ENCODE data around the gene CORO1C. TPM values are rescaled to one million over a fixed set of nuclear protein-coding genes. Genes with fewer than 3 reads are reported as not detected.

CORO1C gene
- total RNA-seq, 1 donor from 2014 or later, result 164 TPM

DNA sequence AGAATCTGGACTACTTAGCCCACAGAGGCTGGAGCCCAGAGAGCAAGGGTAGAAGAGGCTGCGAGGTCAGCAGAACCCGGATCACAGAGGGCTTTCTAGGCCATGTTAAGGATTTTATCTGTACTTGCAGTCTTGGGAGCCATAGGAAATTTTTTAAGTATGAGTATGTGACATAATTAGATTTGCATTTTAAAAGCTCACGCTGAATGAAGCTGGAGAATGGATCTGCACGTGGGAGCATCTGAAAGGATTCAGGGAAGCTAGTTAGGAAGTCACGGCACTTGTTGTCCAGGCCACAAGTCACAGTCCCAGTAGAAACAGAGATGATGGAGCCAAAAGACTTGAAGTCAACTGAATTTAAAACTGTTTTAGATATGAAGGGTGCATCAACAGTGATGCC, 14.1 kb downstream of the CORO1C start:
- DNase-seq (ENCODE audit: low read depth), result no peak
- TF ChIP-seq CTCF (IDR thresholded peaks at IDR 0.05; ENCODE audit: insufficient read depth, low read length, poor library complexity, severe bottlenecking), result no peak
- Histone ChIP-seq H3K4me3 (ENCODE audit: low read depth, low read length) (no peak overlapping the region), H3K27me3 (ENCODE audit: control insufficient read depth, insufficient read depth, low read length) (no peaks in the 10 kb centered on the region), H3K36me3 (ENCODE audit: control insufficient read depth, insufficient read depth, low read length) (no peaks in the 10 kb centered on the region)

DNA sequence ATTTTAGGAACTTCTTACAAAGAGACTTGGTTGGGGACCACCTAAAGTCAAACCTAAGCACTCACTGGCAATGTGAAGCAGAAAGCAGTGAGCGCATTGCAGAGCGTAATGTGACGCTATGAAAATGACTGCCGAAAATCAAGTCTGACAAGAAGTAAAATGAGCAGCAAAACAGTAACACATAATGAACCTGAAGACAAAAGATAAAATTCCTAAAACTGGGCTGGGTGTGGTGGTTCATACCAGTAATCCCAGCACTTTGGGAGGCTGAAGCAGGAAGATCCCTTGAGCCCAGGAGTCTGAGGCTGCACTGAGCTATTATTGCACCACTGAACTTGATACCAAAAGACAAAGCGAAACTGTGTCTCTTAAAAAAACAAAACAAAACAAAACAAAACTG, 16.5 kb downstream of the CORO1C start:
- H3K36me3 ChIP-seq (ENCODE audit: control insufficient read depth, insufficient read depth, low read length), result no peaks in the 10 kb centered on the region
- TF ChIP-seq CTCF (IDR thresholded peaks at IDR 0.05; ENCODE audit: insufficient read depth, low read length, poor library complexity, severe bottlenecking), result no peak

DNA sequence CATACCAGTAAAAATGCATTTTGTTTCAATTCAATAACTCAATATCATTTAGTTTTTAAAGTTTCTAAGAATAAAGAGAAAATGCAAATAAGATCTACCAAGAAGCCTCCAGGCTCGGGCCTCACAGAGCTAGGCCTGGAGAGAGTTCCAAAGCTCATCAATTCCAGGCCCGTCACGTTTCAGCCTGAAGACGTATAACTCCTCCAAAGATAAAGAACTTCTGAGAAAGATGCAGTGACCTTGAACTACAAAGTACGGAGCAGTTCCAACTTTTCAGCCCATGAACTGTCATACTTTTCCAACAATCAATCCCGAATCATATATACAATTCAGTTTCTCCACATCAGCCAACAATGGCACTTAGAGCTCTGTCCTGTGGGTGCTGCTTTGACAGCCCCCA, 17.8 kb downstream of the CORO1C start:
- Histone ChIP-seq H3K36me3 (ENCODE audit: control insufficient read depth, insufficient read depth, low read length) (no peaks in the 10 kb centered on the region), H3K4me3 (ENCODE audit: low read depth, low read length) (no peak overlapping the region), H3K27me3 (ENCODE audit: control insufficient read depth, insufficient read depth, low read length) (no peaks in the 10 kb centered on the region)
- DNase-seq (ENCODE audit: low read depth), result no peak
- TF ChIP-seq CTCF (IDR thresholded peaks at IDR 0.05; ENCODE audit: insufficient read depth, low read length, poor library complexity, severe bottlenecking), result no peak

More for the DNA sequence above, 16.5 kb downstream of the CORO1C start:
- no peaks in the 10 kb centered on the region for H3K27me3 ChIP-seq (ENCODE audit: control insufficient read depth, insufficient read depth, low read length)
- no peak overlapping the region for H3K4me3 ChIP-seq (ENCODE audit: low read depth, low read length)
- DNase-seq (ENCODE audit: low read depth), result no peak

DNA sequence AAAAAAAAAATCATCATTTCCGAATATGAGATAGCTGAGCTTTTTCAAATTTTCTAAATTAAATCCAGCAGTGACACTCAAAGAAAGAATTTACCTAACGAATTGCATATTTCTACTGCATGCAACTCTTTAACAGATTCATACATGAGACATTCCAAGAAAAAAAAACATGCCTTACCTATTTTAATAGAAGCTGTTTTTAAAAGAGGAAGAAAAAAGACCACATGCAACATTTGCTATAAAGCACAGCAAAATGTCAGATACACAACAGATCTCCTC, 18.5 kb downstream of the CORO1C start:
- Histone ChIP-seq H3K27me3 (ENCODE audit: control insufficient read depth, insufficient read depth, low read length) (no peaks in the 10 kb centered on the region), H3K36me3 (ENCODE audit: control insufficient read depth, insufficient read depth, low read length) (no peaks in the 10 kb centered on the region), H3K4me3 (ENCODE audit: low read depth, low read length) (no peak overlapping the region)
- TF ChIP-seq CTCF (IDR thresholded peaks at IDR 0.05; ENCODE audit: insufficient read depth, low read length, poor library complexity, severe bottlenecking), result no peak
- DNase-seq (ENCODE audit: low read depth), result no peak

DNA sequence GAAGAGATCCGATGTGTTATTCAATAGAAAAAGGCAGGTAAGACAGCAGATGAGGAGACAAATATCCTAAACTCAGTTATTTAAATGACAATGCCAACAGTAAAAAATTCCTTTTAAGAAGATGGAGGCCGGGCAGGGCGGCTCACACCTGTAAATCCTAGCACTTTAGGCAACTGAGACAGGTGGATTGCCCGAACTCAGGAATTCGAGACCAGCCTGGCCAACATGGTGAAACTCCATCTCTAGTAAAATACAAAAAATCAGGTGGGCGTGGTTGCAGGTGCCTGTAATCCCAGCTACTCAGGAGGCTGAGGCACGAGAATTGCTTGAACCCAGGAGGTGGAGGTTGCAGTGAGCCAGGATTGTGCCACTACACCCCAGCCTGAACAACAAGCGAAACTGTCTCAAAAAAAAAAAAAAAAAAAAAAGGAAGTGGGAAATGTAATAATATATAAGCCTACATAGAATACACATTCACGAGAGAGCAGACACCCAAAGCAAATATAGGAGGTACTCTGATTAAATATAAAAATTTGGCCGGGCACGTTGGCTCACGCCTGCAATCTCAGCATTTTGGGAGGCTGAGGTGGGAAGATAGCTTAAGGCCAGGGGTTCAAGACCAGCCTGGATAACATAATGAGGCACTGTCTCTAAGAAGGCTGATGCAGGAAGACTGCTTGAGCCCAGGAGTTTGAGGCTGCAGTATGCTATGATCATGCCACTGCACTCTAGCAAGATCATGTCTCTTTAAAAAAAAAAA, 19.0 kb downstream of the CORO1C start:
- H3K4me3 ChIP-seq (ENCODE audit: low read depth, low read length), result no peak overlapping the region
- no peak for TF ChIP-seq CTCF (IDR thresholded peaks at IDR 0.05; ENCODE audit: insufficient read depth, low read length, poor library complexity, severe bottlenecking)
- H3K36me3 ChIP-seq (ENCODE audit: control insufficient read depth, insufficient read depth, low read length), result no peaks in the 10 kb centered on the region
- DNase-seq (ENCODE audit: low read depth), result no peak
- H3K27me3 ChIP-seq (ENCODE audit: control insufficient read depth, insufficient read depth, low read length), result no peaks in the 10 kb centered on the region

All from kidney epithelial cell (primary cell).